ENCODE data around the gene EYS.

The EYS gene

GRCh38 chr6:64847396-64847795, 859.6 kb downstream of the EYS start:
- TF ChIP-seq CTCF (IDR thresholded peaks at IDR 0.05; ENCODE audit: extremely low read depth, insufficient read depth, missing control alignments), result no peak
- in situ Hi-C loops (cut with MboI; ENCODE audit: low pct_unique_long_range_greater_than_20kb, low sequenced_read_pairs, unreplicated experiment), result no loop called here
- DNase-seq (ENCODE audit: low spot score), result no peak

- no peak for TF ChIP-seq CTCF (IDR thresholded peaks at IDR 0.05; ENCODE audit: extremely low read depth, insufficient read depth, missing control alignments)
- in situ Hi-C loops (cut with MboI; ENCODE audit: low pct_unique_long_range_greater_than_20kb, low sequenced_read_pairs, unreplicated experiment), result no loop called here
- no peak for DNase-seq (ENCODE audit: low spot score)
Measured at GRCh38 chr6:64838726-64839125, 868.3 kb downstream of the EYS start.

GRCh38 chr6:64831680-64832079, 875.3 kb downstream of the EYS start:
- DNase-seq (ENCODE audit: low spot score), result no peak
- in situ Hi-C loops (cut with MboI; ENCODE audit: low pct_unique_long_range_greater_than_20kb, low sequenced_read_pairs, unreplicated experiment), result no loop called here

GRCh38 chr6:64817525-64817924, 889.5 kb downstream of the EYS start:
- in situ Hi-C loops (cut with MboI; ENCODE audit: low pct_unique_long_range_greater_than_20kb, low sequenced_read_pairs, unreplicated experiment), result no loop called here
- no peak for DNase-seq (ENCODE audit: low spot score)
- no peak for TF ChIP-seq CTCF (IDR thresholded peaks at IDR 0.05; ENCODE audit: extremely low read depth, insufficient read depth, missing control alignments)

More at GRCh38 chr6:64831680-64832079, 875.3 kb downstream of the EYS start:
- no peak for TF ChIP-seq CTCF (IDR thresholded peaks at IDR 0.05; ENCODE audit: extremely low read depth, insufficient read depth, missing control alignments)

GRCh38 chr6:64815718-64816117, 891.3 kb downstream of the EYS start:
- DNase-seq (ENCODE audit: low spot score), result no peak
- in situ Hi-C loops (cut with MboI; ENCODE audit: low pct_unique_long_range_greater_than_20kb, low sequenced_read_pairs, unreplicated experiment), result no loop called here
- TF ChIP-seq CTCF (IDR thresholded peaks at IDR 0.05; ENCODE audit: extremely low read depth, insufficient read depth, missing control alignments), result no peak

- no peak for DNase-seq (ENCODE audit: low spot score)
- in situ Hi-C loops (cut with MboI; ENCODE audit: low pct_unique_long_range_greater_than_20kb, low sequenced_read_pairs, unreplicated experiment), result no loop called here
- TF ChIP-seq CTCF (IDR thresholded peaks at IDR 0.05; ENCODE audit: extremely low read depth, insufficient read depth, missing control alignments), result no peak
Measured at GRCh38 chr6:64812138-64812537, 894.9 kb downstream of the EYS start.

- no peak for TF ChIP-seq CTCF (IDR thresholded peaks at IDR 0.05; ENCODE audit: extremely low read depth, insufficient read depth, missing control alignments)
- DNase-seq (ENCODE audit: low spot score), result no peak
- in situ Hi-C loops (cut with MboI; ENCODE audit: low pct_unique_long_range_greater_than_20kb, low sequenced_read_pairs, unreplicated experiment), result no loop called here
Measured at GRCh38 chr6:64811119-64811518, 895.9 kb downstream of the EYS start.
